DOHH2 (cell line): Measurements from ENCODE around the gene GATA5.

Experiments
- H3F3A ChIP-seq: fragments of 200-600 bp; sonication (generic), shearing (Covaris generic); 2 replicates; pipeline ENCODE4 v1.6.0; 2016; ENCODE audit warnings: antibody characterized with exemption, mild to moderate bottlenecking; ENCODE audit not compliant: control insufficient read depth, insufficient read depth
- H3K27ac ChIP-seq: fragments of 200-600 bp; sonication (generic); 2 replicates; pipeline ENCODE4 v1.5.1; 2014; ENCODE audit warnings: low read depth, mild to moderate bottlenecking, low read length, moderate library complexity
- H3K27me3 ChIP-seq: fragments of 200-600 bp; sonication (generic); 2 replicates; pipeline ENCODE4 v1.6.1; 2014; ENCODE audit warnings: mild to moderate bottlenecking, low read length, mixed read lengths; ENCODE audit not compliant: control insufficient read depth
- H3K36me3 ChIP-seq: fragments of 200-600 bp; sonication (generic); 2 replicates; pipeline ENCODE4 v1.6.1; 2014; ENCODE audit warnings: mild to moderate bottlenecking, low read length, moderate library complexity, mixed read lengths; ENCODE audit not compliant: control insufficient read depth
- H3K4me1 ChIP-seq: fragments of 200-600 bp; sonication (generic); 2 replicates; pipeline ENCODE4 v1.6.1; 2014; ENCODE audit warnings: mild to moderate bottlenecking, low read length, mixed read lengths; ENCODE audit not compliant: control insufficient read depth
- H3K4me2 ChIP-seq: fragments of 200-600 bp; sonication (generic); 2 replicates; pipeline ENCODE4 v1.6.0; 2014; ENCODE audit warnings: mild to moderate bottlenecking, low read length, moderate library complexity
- H3K4me3 ChIP-seq: fragments of 200-600 bp; sonication (generic); 2 replicates; pipeline ENCODE4 v1.5.1; 2014; ENCODE audit warnings: mild to moderate bottlenecking, low read length, mixed read lengths
- H3K79me2 ChIP-seq: fragments of 200-600 bp; sonication (generic); 2 replicates; pipeline ENCODE4 v1.6.1; 2014; ENCODE audit warnings: mild to moderate bottlenecking, low read length, mixed read lengths; ENCODE audit not compliant: control insufficient read depth
- H3K9me2 ChIP-seq: fragments of 200-600 bp; sonication (generic); replicated peaks from 2 replicates; pipeline ENCODE4 v1.6.1; 2014; ENCODE audit warnings: mild to moderate bottlenecking, low read length, mixed read lengths; ENCODE audit not compliant: control insufficient read depth
- H3K9me3 ChIP-seq: fragments of 200-600 bp; sonication (generic); 2 replicates; pipeline ENCODE4 v1.6.1; 2014; ENCODE audit warnings: antibody characterized with exemption, low read length, mixed read lengths; ENCODE audit not compliant: control insufficient read depth, insufficient read depth
- H4K20me1 ChIP-seq: fragments of 200-600 bp; sonication (generic); 2 replicates; pipeline ENCODE4 v1.6.0; 2014; ENCODE audit warnings: low read depth, mild to moderate bottlenecking, antibody characterized with exemption, low read length, moderate library complexity; ENCODE audit not compliant: control insufficient read depth, insufficient read depth
- EZH2phosphoT487 ChIP-seq: fragments of 200-600 bp; sonication (generic); IDR thresholded peaks from 2 replicates; pipeline ENCODE4 v1.6.1; 2017; ENCODE audit warnings: borderline replicate concordance, mild to moderate bottlenecking, antibody characterized with exemption, low read length, moderate library complexity, mixed read lengths
- TF ChIP-seq, protein P1 (sequence below): fragments of 200-600 bp; sonication (generic); IDR thresholded peaks from one replicate; pipeline ENCODE4 v1.5.1; 2014; ENCODE audit warnings: antibody characterized with exemption, mild to moderate bottlenecking, low read depth, low read length; ENCODE audit not compliant: poor library complexity, severe bottlenecking

GATA5 gene

DNA sequence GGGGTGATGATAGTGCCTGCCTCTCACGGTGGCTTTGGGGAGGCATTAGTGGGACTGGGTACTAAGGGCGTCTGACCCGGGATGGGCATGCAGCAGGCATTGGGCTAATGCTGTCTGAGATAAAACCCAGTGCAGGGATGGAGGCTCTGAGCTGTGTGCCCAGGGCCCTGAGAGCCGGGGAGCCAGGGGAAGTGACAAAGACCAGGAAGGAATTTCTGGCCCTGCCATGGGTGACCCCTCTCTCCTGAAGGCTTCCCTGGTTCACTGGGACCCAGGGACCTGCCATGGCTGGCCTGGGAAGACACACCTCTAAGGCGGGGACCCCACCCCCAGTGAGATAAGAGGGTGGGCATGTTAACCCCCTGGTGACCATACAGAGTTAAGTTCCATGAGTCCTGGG lies 3.9 kb upstream of the GATA5 start:
- Histone ChIP-seq H4K20me1 (no peaks in the 10 kb centered on the region), H3K4me1 (no peaks in the 10 kb centered on the region), H3K36me3 (no peaks in the 10 kb centered on the region), H3K79me2 (no peaks in the 10 kb centered on the region), H3K27me3 (peaks cover 13% of the 10 kb centered on the region), H3K27ac (no peak overlapping the region), H3F3A (no peaks in the 10 kb centered on the region), H3K4me2 (no peak overlapping the region), H3K9me3 (no peaks in the 10 kb centered on the region), H3K9me2 (no peaks in the 10 kb centered on the region), H3K4me3 (no peak overlapping the region)
- TF ChIP-seq, protein P1, sequence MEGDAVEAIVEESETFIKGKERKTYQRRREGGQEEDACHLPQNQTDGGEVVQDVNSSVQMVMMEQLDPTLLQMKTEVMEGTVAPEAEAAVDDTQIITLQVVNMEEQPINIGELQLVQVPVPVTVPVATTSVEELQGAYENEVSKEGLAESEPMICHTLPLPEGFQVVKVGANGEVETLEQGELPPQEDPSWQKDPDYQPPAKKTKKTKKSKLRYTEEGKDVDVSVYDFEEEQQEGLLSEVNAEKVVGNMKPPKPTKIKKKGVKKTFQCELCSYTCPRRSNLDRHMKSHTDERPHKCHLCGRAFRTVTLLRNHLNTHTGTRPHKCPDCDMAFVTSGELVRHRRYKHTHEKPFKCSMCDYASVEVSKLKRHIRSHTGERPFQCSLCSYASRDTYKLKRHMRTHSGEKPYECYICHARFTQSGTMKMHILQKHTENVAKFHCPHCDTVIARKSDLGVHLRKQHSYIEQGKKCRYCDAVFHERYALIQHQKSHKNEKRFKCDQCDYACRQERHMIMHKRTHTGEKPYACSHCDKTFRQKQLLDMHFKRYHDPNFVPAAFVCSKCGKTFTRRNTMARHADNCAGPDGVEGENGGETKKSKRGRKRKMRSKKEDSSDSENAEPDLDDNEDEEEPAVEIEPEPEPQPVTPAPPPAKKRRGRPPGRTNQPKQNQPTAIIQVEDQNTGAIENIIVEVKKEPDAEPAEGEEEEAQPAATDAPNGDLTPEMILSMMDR: no peak
- no peak for TF ChIP-seq EZH2phosphoT487

DNA sequence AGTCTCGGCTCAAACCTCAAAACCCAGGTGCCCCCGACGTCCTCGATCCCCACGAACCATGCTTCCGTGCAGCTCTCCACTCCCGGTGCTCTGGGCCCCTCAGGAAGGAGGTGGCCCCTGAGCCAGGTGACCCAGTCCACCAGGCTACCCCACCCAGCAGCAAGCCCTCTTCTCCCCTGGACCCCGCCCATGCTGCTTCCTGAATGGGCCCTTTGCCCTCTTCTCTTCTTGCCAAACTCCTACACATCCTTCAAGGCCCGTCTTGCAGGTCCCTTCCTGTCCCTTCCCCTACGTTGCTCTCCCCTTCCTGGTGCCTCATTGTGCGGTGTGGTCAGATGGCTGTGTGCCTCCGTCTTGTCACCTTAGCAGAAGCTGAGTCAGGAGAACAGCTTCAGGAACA lies 3.4 kb upstream of the GATA5 start:
- H3K4me3 ChIP-seq: no peak overlapping the region
- no peaks in the 10 kb centered on the region for H3K36me3 ChIP-seq
- TF ChIP-seq EZH2phosphoT487: no peak
- TF ChIP-seq, protein P1: no peak
- peaks cover 13% of the 10 kb centered on the region for H3K27me3 ChIP-seq
- H3F3A ChIP-seq: no peaks in the 10 kb centered on the region
- no peaks in the 10 kb centered on the region for H4K20me1 ChIP-seq
- no peaks in the 10 kb centered on the region for H3K9me2 ChIP-seq
- no peak overlapping the region for H3K4me2 ChIP-seq
- no peaks in the 10 kb centered on the region for H3K79me2 ChIP-seq
- no peaks in the 10 kb centered on the region for H3K9me3 ChIP-seq
- no peaks in the 10 kb centered on the region for H3K4me1 ChIP-seq
- H3K27ac ChIP-seq: no peak overlapping the region

DNA sequence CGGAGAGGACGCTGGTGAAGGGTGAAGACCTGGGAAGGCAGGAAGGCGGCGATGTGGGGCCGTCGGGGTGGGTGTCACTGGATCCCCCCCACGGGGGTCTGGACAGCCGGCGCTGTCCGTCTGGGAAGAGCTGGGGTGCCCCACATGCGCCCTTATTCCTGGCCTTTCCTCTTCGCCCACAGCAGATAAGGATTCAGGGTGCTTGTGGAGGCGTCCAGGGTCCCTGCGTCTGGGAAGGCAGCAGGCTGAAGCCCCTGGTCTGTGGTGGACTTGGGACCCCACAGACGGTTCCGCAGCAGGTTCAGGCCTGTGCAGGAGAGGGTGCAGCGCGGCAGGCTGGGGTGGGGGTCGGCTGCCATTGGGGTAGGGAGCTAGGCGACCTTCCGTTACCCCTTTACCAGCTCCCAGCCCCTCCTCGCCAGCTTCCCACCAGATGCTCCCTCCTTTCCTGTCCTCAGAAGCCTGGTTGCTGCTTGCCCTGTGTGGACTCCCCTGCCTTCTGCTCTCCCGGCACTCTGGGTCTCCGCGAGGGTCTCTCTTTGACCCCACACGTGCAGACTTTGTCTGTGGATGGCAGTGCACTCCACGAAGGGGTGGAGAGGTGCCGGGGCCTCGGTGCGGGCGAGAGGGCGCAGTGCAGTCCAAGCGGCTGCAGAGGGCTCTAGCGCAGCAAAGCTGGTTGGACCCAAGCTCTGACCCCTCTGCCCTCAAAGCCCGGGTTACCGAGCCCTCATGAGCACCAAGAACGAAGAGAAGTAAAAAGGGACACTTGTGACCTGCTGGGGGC lies 2.1 kb upstream of the GATA5 start:
- Histone ChIP-seq H3K4me3 (no peak overlapping the region), H3F3A (no peaks in the 10 kb centered on the region), H3K4me1 (no peaks in the 10 kb centered on the region), H3K4me2 (no peak overlapping the region), H4K20me1 (no peaks in the 10 kb centered on the region), H3K27me3 (peaks cover 10% of the 10 kb centered on the region), H3K9me2 (no peaks in the 10 kb centered on the region), H3K36me3 (no peaks in the 10 kb centered on the region), H3K9me3 (no peaks in the 10 kb centered on the region), H3K79me2 (no peaks in the 10 kb centered on the region), H3K27ac (no peak overlapping the region)
- TF ChIP-seq, protein P1: no peak
- TF ChIP-seq EZH2phosphoT487: no peak
